ENCODE results near the gene EML4.

GRCh38 chr2:42331569-42332284 is 162.6 kb downstream of the EML4 start:
- TF ChIP-seq CTCF (IDR thresholded peaks at IDR 0.05), result no peak
- TF ChIP-seq EZH2 (IDR thresholded peaks at IDR 0.05; ENCODE audit: borderline replicate concordance, insufficient read depth, low read depth, low read length, poor library complexity, severe bottlenecking), result no peak
